HCT116 (cell line): ENCODE data around the gene DOCK9. TPM values are rescaled to one million over a fixed set of nuclear protein-coding genes. Genes with fewer than 3 reads are reported as not detected.

Experiments
- ATAC-seq: fragments of 200-7000 bp; cut with Tn5 transposase; 2 replicates; pipeline ENCODE4 v1.9.1; 2020; ENCODE audit warnings: mild to moderate bottlenecking, moderate library complexity
- BruUV-seq: library from RNA; stranded (reverse); fragments of 400-500 nt; replicated peaks from 2 replicates; lab custom pipeline; 2021; lab: Mats Ljungman, UMichigan
- CTCF ChIA-PET: fragments of 300-600 bp; sonication (Branson Sonifier 250); formaldehyde crosslinking; loops from one replicate; lab custom pipeline; 2021; ENCODE audit warnings: antibody characterized with exemption; lab: Charles Lee
- POLR2A ChIA-PET: fragments of 300-600, 350-600 bp; sonication (Branson Sonifier 250); formaldehyde crosslinking; loops from one replicate; lab custom pipeline; 2021; ENCODE audit warnings: antibody characterized with exemption; lab: Charles Lee
- RAD21 ChIA-PET, 2 experiments: fragments of 300-600 bp; sonication (Branson Sonifier 250); formaldehyde crosslinking; loops; one replicate each; lab custom pipeline; 2023; ENCODE audit warnings: low total read pairs in 2 of 2; ENCODE audit not compliant: uncharacterized antibody in 2 of 2, unreplicated experiment in 2 of 2, low non-redundant PET in 1 of 2; lab: Charles Lee
- DNase-seq: peaks from one replicate; pipeline ENCODE4 v3.0.0-alpha.2; 2010; ENCODE audit warnings: low read depth, low spot score
- H2AFZ ChIP-seq: fragments of 200-600 bp; shearing (Covaris generic), sonication (generic); 2 replicates; pipeline ENCODE4 v1.6.1; 2017; ENCODE audit warnings: low read depth, mixed run types, mixed read lengths, antibody characterized with exemption, low read length; ENCODE audit not compliant: poor library complexity, severe bottlenecking
- H3K27ac ChIP-seq: 2 replicates; pipeline ENCODE4 v1.5.1; 2012; ENCODE audit warnings: low read depth, low read length
- H3K27me3 ChIP-seq: fragments of 200-600 bp; sonication (generic); 2 replicates; pipeline ENCODE4 v1.6.1; 2016; ENCODE audit warnings: mixed run types, low read length, mixed read lengths; ENCODE audit not compliant: insufficient read depth
- H3K36me3 ChIP-seq, 2 experiments: fragments of 200-500 bp in 1 of 2; fragments of 200-600 bp in 1 of 2; sonication (Bioruptor generic) in 1 of 2; sonication (generic) in 1 of 2; 2 replicates each; pipeline versions ENCODE4 v1.5.1 to v1.6.1; 2014 to 2016; ENCODE audit warnings: low read length in 2 of 2, inconsistent platforms in 1 of 2, mixed read lengths in 1 of 2, mixed run types in 1 of 2; ENCODE audit not compliant: insufficient read depth in 2 of 2, control insufficient read depth in 1 of 2
- H3K4me1 ChIP-seq, 2 experiments: fragments of 200-600 bp in 1 of 2; sonication (generic) in 1 of 2; 2 replicates each; pipeline versions ENCODE4 v1.5.1 to v1.6.1; 2012 to 2017; ENCODE audit warnings: low read length in 2 of 2, inconsistent platforms in 1 of 2, mild to moderate bottlenecking in 1 of 2, mixed read lengths in 1 of 2, mixed run types in 1 of 2, moderate library complexity in 1 of 2; ENCODE audit not compliant: insufficient read depth in 2 of 2, control insufficient read depth in 1 of 2
- H3K4me2 ChIP-seq: fragments of 200-600 bp; sonication (generic); 2 replicates; pipeline ENCODE4 v1.6.1; 2017; ENCODE audit warnings: mixed run types, low read length, mixed read lengths
- H3K4me3 ChIP-seq, 2 experiments: fragments of 200-600 bp in 1 of 2; sonication (generic) in 1 of 2; replicated peaks in 1 of 2; 2 replicates each; pipeline ENCODE4 v1.5.1; 2011 to 2016; ENCODE audit warnings: low read length in 2 of 2, control low read depth in 1 of 2, low read depth in 1 of 2, mild to moderate bottlenecking in 1 of 2, mixed read lengths in 1 of 2, mixed run types in 1 of 2
- H3K79me2 ChIP-seq: fragments of 200-600 bp; sonication (generic); 2 replicates; pipeline ENCODE4 v1.6.1; 2017; ENCODE audit warnings: mild to moderate bottlenecking, mixed run types, low read length, moderate library complexity, mixed read lengths; ENCODE audit not compliant: insufficient read depth
- H3K9ac ChIP-seq: fragments of 200-600 bp; sonication (generic); 2 replicates; pipeline ENCODE4 v1.6.1; 2016; ENCODE audit warnings: low read length, mixed read lengths
- H3K9me2 ChIP-seq: fragments of 200-600 bp; sonication (generic), shearing (Covaris generic); 2 replicates; pipeline ENCODE4 v1.6.1; 2017; ENCODE audit warnings: mixed run types, mild to moderate bottlenecking, moderate library complexity; ENCODE audit not compliant: insufficient read depth
- H3K9me3 ChIP-seq, 2 experiments: fragments of 200-500 bp in 1 of 2; fragments of 200-600 bp in 1 of 2; sonication (Bioruptor generic) in 1 of 2; sonication (generic) in 1 of 2; 2 replicates each; pipeline ENCODE4 v1.6.1; 2014 to 2017; ENCODE audit warnings: low read length in 2 of 2, mixed read lengths in 2 of 2, inconsistent platforms in 1 of 2, low read depth in 1 of 2, mild to moderate bottlenecking in 1 of 2, mixed run types in 1 of 2, moderate library complexity in 1 of 2; ENCODE audit not compliant: control insufficient read depth in 1 of 2, insufficient read depth in 1 of 2
- H4K20me1 ChIP-seq: fragments of 200-600 bp; sonication (generic), shearing (Covaris generic); 2 replicates; pipeline ENCODE4 v1.6.1; 2017; ENCODE audit warnings: mixed run types, mild to moderate bottlenecking, moderate library complexity; ENCODE audit not compliant: insufficient read depth
- ATF3 ChIP-seq: IDR thresholded peaks from 2 replicates; pipeline ENCODE4 v1.6.1; 2012
- CEBPB ChIP-seq: IDR thresholded peaks from 2 replicates; pipeline ENCODE4 v1.6.1; 2012; ENCODE audit warnings: low read depth
- ELF1 ChIP-seq: IDR thresholded peaks from 2 replicates; pipeline ENCODE4 v1.6.1; 2012; ENCODE audit warnings: low read depth, borderline replicate concordance
- EZH2 ChIP-seq: fragments of 200-600 bp; sonication (generic); IDR thresholded peaks from 2 replicates; pipeline ENCODE4 v1.6.1; 2017; ENCODE audit warnings: antibody characterized with exemption, mixed run types
- FOSL1 ChIP-seq: IDR thresholded peaks from 2 replicates; pipeline ENCODE4 v1.6.1; 2012; ENCODE audit warnings: low read depth
- POLR2A ChIP-seq: IDR thresholded peaks from 2 replicates; pipeline ENCODE4 v1.7.0; 2011; ENCODE audit warnings: borderline replicate concordance; ENCODE audit not compliant: insufficient read depth, insufficient read length; ENCODE audit errors: extremely low read depth
- POLR2AphosphoS5 ChIP-seq: IDR thresholded peaks from 2 replicates; pipeline ENCODE4 v1.6.1; 2011; ENCODE audit warnings: mild to moderate bottlenecking, low read depth, low read length, moderate library complexity
- RAD21 ChIP-seq: IDR thresholded peaks from 2 replicates; pipeline ENCODE4 v1.6.1; 2012; ENCODE audit warnings: low read depth, mild to moderate bottlenecking
- REST ChIP-seq: IDR thresholded peaks from 2 replicates; pipeline ENCODE4 v1.6.1; 2012; ENCODE audit warnings: low read depth
- ZNF274 ChIP-seq: fragments of 200-500 bp; sonication (Bioruptor generic); IDR thresholded peaks from 2 replicates; pipeline ENCODE4 v1.6.1; 2014; ENCODE audit warnings: mild to moderate bottlenecking, low read depth, low read length, inconsistent platforms
- intact Hi-C: fragments of 100-400 bp; cut with micrococcal nuclease; formaldehyde crosslinking; loops from 2 replicates; pipeline ENCODE4 v1.10.0; 2022
- total RNA-seq: library from RNA; stranded (reverse); gene quantifications from one replicate; pipeline ENCODE4 v1.2.1, GENCODE V29; 2021; ENCODE audit not compliant: unreplicated experiment

The DOCK9 gene
- total RNA-seq, 1 experiment from 2014 or later: 58.8 TPM

GRCh38 chr13:99000137-99000536 is 22.3 kb upstream of the DOCK9 start:
- Histone ChIP-seq H3K9me3 (no peaks in the 10 kb centered on the region), H4K20me1 (no peaks in the 10 kb centered on the region), H3K4me3 (no peak overlapping the region), H3K9me2 (no peaks in the 10 kb centered on the region), H3K4me2 (no peak overlapping the region), H2AFZ (no peak overlapping the region), H3K27ac (no peak overlapping the region), H3K79me2 (peaks cover 5% of the 10 kb centered on the region), H3K4me1 (peaks cover 0 to 17% of the 10 kb centered on the region in 2 experiments; a peak in 2 of 4 replicates), H3K36me3 (no peaks in the 10 kb centered on the region), H3K27me3 (no peaks in the 10 kb centered on the region), H3K9ac (no peak overlapping the region)
- ChIA-PET POLR2A (no interaction called here), RAD21 (no interaction called here), CTCF (interaction anchor here (0.7 kb wide), 1 partner anchor 17 kb away, joined by 3 read pairs; no protein-coding TSS in a partner anchor)
- intact Hi-C loops: no loop called here
- no peak for DNase-seq
- TF ChIP-seq FOSL1 (no peak), ATF3 (no peak), CEBPB (no peak), ELF1 (no peak), RAD21 (no peak), EZH2 (no peak), POLR2A (no peak), REST (no peak), POLR2AphosphoS5 (no peak), ZNF274 (no peak)
- ATAC-seq: no peak
- no TSS peak for BruUV-seq
